ENCODE results near the gene EIF2D.
"Not testable (repeated sequence)": the region's sequence is repeated elsewhere in the genome, so short reads cannot be mapped to it uniquely, and the experiment has no call there.

EIF2D gene

DNA sequence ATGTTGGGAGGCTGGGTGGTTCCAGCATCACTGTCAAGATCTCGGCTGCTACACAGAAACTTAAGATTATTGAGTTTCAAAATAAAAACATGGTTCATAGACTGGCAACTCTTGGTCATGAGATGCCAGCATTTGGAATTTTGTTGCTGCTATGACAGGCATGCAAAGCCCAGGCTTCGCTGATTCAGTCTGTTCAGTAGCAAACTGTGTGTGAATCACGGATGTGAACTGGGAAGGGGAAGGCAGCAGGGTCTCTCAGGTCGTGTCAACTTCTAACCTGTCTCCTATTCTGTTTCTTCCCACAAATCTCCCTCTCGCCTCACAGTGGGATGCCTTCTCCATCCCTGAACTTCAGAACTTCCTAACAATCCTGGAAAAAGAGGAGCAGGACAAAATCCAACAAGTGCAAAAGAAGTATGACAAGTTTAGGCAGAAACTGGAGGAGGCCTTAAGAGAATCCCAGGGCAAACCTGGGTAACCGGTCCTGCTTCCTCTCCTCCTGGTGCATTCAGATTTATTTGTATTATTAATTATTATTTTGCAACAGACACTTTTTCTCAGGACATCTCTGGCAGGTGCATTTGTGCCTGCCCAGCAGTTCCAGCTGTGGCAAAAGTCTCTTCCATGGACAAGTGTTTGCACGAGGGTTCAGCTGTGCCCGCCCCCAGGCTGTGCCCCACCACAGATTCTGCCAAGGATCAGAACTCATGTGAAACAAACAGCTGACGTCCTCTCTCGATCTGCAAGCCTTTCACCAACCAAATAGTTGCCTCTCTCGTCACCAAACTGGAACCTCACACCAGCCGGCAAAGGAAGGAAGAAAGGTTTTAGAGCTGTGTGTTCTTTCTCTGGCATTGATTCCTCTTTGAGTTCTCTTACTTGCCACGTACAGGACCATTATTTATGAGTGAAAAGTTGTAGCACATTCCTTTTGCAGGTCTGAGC lies 25.5 kb downstream of the EIF2D start:
- DNase-seq = no peak

- DNase-seq = no peak
Observed at GRCh38 chr1:206584683-206585082, 27.6 kb downstream of the EIF2D start.

DNA sequence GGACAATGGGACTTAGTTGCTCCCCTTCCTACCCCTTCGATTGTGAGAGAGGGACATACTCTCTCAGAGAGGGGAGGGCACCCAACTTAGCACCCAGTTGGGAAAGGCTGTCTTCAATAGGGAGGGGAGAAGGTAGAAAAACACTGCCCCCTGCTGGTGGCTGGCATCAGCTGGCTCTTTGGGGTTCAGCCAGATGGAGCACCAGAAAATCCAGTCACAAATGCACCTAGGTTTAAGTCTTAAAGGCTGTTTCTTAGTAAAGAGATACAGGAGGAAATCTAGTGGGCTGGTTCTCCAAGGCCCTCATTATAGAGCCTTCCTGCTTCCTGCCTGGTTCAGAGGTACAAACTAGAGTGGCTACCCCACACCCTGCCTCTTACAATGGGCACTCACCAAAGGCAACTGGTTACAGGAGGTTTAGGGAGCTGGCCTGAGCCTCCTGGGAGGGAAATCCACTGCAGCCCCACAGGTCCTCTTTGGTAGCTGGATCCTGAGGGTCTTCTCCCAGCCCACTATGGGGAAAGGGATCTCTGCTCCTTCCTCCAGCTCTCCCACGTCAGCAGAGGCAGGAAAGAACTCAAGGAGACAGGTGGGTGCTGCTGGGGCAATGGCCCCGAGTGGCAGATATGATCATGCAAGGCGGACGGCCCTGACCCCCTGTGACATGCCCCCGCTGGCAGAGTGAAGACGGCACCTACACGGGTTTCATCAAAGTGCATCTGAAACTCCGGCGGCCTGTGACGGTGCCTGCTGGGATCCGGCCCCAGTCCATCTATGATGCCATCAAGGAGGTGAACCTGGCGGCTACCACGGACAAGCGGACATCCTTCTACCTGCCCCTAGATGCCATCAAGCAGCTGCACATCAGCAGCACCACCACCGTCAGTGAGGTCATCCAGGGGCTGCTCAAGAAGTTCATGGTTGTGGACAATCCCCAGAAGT lies 28.3 kb downstream of the EIF2D start:
- DNase-seq = no peak

- no peak for DNase-seq
Observed at GRCh38 chr1:206582971-206583706, 29.1 kb downstream of the EIF2D start.

GRCh38 chr1:206582537-206582936 lies 29.7 kb downstream of the EIF2D start:
- no peak for DNase-seq

GRCh38 chr1:206581571-206581981 lies 30.7 kb downstream of the EIF2D start:
- no peak for DNase-seq

DNA sequence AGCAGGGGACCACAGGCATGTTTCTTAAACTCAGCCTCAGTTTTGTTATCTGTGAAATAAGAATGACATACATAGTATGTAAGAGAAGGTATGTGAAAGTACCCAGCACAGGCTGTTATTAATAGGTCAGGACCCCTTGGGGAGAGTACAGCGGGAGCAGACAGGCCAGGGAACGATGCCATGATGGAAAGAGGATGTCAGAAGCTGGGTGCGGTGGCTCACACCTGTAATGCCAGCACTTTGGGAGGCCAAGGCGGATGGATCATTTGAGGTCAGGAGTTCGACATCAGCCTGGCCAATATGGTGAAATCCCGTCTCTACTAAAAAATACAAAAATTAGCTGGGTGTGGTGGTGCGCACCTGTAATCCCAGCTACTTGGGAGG lies 31.2 kb downstream of the EIF2D start:
- not testable (repeated sequence) for DNase-seq

- no peak for DNase-seq
Observed at GRCh38 chr1:206580438-206581113, 31.7 kb downstream of the EIF2D start.

- no peak for DNase-seq
Observed at GRCh38 chr1:206579747-206580437, 32.4 kb downstream of the EIF2D start.

DNA sequence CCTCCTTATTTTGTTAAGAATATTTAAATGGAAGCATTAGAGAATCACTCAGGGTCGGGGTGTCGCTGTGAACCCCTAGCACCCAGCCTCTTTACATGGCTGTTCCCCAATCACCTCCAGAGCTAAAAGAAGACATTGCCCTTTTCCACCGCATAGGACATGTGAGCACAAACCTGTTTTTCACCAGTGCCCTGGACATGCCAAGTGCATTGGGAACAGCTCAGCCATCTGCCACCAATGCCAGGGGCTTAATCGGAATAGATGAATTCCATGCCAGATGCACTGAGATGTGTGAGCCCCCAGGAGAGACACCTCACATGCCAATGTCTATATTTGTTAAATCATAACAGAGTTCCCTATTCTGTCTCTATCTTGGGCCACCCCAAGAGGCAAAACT lies 33.3 kb downstream of the EIF2D start:
- DNase-seq = no peak

DNA sequence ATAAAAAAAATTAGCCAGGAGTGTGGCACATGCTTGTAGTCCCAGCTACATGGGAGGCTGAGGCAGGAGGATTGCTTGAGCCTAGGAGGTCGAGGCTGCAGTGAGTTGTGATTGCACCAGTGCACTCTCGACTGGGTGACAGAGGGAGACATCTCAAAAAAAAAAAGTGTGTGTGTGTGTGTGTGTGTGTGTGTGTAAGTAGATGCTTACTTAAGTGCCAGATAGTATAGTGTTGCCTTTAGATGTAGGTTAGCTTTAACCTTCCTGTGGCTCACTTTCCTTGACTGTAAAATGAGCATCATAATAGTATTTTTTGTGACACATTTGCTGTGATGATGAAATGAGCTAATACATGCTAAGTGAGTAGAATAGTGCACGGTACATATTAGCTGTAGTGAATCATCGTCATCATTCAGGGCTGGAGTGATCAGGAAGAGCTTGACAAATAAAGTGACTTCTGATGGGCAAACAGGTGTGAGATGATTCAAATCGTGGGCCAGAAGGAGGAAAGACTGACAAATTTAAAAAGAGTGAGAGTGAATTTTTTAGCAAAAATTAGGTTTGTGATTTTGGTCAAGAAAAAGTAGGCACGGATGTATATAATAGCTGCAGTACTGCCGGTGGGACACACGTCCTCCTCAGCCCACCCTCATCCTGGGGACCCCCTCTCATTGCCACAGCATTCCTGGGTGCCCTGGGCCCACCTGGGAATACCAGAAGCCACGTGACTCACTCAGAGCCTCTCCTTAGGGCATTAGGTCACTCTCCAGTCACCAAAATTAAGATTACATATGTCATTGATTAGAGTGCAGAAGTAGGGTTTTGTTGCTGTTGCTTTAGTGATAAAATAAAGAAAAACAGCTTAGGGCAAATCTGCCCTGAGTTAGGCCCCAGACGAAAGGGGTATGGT lies 33.9 kb downstream of the EIF2D start:
- DNase-seq = no peak

GRCh38 chr1:206577626-206578025 lies 34.6 kb downstream of the EIF2D start:
- DNase-seq = no peak

GRCh38 chr1:206575894-206576737 lies 36.1 kb downstream of the EIF2D start:
- DNase-seq = no peak

- DNase-seq = no peak
Observed at GRCh38 chr1:206575165-206575893, 36.9 kb downstream of the EIF2D start.

GRCh38 chr1:206573762-206574161 lies 38.5 kb downstream of the EIF2D start:
- no peak for DNase-seq

- DNase-seq = no peak
Observed at GRCh38 chr1:206573319-206573718, 38.9 kb downstream of the EIF2D start.

GRCh38 chr1:206572835-206573234 lies 39.4 kb downstream of the EIF2D start:
- DNase-seq = no peak

DNA sequence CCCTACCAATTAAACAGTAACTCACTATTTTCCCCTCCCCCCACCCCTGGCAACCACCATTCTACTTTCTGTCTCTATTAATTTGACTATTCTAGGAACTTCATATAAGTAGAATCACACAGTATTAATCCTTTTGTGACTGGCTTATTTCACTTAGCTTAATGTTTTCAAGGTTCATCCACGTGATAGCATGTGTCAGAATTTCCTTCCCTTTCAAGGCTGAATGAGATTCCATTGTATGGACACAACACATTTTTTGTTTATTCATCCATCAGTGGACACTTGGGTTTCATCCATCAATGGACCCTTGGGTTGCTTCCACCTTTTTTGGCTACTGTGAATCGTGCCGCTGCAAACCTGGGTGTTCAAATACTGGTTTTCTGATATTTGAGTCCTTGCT lies 41.7 kb downstream of the EIF2D start:
- DNase-seq = no peak

- DNase-seq = no peak
Observed at GRCh38 chr1:206569556-206569955, 42.7 kb downstream of the EIF2D start.
